Measurements from ENCODE around the gene NEXN.

NEXN gene

DNA sequence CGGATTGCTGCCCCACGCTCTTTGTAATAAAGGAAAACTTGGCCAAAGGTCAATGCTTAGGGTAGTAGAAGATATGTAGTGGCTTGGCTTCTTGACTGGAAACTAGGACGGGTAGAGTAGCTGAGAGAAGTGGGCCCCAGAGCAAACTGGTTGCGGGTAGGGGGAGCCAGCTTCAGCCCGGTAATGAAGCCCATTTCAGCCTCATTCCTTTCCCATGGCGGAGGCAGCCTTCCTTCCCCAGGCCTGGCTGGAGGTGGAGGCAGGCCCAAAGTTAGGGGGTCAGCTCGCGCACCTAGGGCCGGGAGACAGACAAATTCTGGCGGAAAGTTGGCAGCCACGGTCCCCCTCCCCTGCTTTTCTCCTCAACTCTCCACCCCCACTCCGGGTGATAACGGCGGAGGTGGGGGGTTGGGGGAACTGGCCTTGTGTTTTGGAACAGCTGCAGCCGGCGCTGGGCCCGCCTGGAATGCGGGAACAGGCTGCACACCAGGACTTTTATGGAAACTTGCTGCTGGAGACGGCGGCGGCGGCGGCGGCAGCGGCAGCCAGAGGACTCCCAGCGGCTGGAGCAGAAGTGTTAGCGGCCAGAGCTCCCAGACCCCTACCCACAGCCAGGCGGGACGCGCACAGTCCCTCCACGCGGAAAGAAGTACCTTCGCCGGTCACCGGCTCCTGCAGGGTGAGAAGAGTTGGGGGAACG lies at the start of gene NEXN:
NEXN (plus strand) TSS at position 544 of the 700 bp plus-strand sequence. CDS start 27,483 bp downstream, outside the sequence.
- DNase-seq = peak; percentile 52

DNA sequence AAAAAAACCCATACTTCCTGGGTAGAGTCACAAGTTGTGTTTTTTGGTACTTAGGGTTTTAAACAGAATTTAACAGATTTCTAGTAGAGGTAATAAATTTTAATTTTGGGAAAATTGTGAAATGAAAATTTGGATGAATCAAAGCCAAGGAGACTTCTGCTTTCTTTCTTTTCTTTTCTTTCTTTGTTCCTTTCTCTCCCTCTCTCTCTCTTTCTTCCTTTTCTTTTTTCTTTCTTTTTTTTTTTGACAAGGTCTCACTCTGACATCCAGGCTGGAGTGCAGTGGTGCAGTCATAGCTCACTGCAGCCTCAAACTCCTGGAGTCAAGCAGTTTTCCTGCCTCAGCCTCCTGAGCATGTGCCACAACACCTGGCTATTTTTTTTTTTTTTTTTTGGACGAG lies 46.9 kb upstream of the NEXN start:
- no peak for DNase-seq

DNA sequence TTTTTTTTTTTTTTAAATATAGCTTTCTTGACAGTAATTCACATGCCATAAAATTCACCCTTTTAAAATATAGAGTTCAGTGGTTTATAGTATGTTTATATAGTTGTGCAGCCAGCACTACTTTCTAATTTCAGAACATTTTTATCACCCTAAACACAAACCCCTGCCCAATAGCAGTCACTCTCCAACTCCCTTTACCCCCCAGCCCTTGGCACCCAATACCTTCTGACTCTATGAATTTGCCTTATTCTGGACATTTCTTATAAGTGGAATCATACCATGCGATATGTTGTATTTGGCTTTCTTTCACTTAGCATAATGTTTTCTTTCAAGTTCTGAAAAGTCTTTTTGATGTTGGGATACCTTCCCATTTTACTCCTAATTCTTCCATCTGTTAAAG lies 42.5 kb upstream of the NEXN start:
- DNase-seq = no peak

DNA sequence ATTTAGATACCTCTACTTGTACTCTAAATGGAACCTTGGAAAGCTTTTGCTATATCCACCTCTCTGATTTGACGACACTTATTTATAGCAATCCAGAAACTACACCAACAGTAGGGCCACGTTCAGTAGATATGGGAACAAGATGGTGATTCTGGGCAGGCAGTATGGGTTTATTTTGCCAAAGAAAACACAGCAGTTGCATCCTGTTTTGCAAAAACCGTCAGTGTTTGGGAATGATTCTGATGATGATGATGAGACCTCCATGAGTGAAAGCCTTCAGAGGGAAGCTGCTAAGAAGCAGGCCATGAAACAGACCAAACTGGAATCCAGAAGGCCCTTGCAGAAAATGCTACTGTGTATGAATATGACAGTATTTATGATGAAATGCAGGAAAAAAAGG lies 41.5 kb upstream of the NEXN start:
- DNase-seq = no peak

DNA sequence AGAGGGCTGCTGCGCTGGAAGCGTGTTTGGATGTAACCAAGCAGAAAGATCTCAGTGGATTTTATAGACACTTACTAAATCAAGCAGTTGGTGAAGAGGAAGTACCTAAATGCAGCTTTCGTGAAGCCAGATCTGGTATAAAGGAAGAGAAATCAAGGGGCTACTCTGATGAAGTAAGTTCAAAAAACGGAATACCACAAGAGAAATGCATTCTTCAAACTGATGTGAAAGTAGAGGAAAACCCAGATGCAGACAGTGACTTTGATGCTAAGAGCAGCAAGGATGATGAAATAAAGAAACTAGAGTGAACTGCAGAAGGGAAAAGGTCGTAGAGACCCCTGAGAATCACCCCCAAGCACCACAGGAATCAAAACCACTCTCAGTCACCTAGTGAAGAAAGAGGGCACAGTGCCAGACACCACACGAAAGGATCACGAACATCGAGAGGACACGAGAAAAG lies 40.8 kb upstream of the NEXN start:
- no peak for DNase-seq

DNA sequence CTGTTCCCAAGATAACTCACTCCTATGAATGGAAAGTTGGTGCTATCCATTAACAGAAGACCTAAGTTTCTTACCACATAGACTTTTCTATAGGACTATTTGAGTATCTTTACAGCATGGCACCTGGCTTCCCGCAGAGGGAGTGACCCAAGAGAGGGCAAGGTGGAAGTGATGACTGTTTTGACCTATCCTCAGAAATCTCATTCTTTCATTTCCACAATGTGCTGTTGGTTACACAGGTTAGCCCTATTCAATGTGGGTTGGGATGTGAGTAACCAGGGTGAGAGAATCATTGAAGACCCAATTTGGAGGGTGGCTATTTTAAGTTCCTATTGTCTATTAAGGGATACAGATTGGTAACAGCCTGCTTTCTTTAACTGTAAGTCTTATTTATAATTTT lies 38.3 kb upstream of the NEXN start:
- no peak for DNase-seq

DNA sequence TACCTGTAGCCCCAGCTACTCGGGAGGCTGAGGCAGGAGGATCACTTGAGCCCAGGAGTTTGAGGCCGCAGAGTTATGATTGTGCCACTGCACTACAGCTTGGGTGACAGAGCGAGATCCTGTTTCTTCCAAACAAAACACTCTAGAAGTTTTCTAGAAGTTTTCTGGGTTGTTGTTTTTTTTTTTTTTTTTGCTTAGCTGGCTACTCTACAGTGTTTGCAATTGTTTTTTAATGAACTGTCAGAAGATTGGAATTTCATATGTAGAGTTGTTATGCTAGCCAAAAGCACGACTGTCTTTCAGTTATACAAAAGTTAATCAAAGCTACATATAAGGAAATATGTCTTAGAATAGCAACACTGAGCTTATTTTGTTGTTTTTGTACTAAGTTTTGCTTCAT lies 30.9 kb upstream of the NEXN start:
- DNase-seq = no peak

DNA sequence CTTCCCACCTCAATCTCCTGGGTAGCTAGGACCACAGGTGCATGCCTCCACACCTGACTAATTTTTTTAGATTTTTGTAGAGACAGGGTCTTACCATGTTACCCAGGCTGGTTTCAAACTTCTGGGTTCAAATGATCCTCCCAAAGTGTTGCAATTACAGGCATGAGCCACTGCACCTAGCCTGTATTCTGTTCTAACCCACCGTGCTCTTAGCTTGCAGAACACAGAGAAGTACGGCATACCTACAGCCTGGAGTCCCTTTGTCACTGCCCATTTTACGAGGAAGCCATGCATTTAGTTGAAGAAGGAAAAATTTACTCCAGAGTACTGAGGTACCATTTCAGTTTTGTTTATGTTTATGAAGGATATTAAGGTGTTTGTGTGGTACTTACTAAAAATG lies 29.7 kb upstream of the NEXN start:
- no peak for DNase-seq

DNA sequence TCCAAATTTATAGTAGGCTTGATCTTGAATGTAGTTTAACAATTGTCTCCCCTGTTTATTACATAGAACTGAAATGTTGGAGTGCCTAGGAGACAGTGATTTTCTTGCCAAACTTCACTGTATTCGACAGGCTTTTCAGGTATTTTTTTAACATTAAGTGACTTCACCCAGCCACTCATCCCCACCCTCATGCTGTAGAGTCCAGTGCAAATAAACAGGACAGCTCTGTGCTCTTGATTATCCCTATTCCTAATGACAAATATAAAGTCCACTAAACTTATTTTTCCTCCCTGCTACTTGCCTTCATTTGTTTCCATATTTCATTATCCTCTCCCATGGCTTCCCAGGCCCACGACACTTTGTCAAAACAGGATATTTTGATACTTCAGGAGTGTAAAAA lies 29.2 kb upstream of the NEXN start:
- DNase-seq = no peak

DNA sequence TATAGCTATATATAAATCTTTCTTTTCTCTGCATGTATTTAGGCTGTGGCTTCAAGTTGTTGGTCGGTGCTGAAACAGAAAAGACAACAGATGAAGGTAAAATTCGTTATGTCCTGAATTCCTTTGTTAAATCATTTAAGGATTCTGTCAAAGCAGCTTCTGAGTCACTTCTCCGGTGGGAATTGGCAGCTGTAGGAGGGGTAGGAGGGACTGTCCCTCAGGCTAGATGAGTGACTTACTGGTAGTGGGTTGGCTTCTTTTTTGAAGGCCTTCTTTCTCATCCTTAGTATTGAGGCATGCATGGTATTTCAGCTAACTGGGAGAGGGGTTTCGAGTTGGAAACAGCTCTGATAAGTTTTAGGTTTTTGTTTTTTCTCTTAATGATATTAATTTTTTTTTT lies 22.1 kb upstream of the NEXN start:
- DNase-seq = no peak

DNA sequence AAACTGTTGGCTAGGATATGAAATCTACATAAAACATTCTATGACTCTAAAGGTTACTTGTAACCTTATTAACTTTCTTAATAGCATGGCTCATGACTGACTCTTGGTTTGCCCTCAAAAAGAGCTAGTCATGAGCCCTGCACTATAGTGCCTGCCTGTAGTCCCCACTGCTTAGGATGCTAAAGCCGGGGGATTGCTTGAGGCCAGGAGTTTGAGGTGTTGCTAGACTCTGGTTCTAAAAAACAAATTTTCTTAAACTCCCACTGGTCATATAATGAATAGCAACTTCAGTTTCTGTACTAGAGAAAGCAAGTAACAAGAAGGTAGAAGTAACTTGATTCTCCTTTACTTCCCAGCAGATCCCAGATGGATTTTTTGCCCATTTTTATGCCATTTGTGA lies 15.8 kb upstream of the NEXN start:
- DNase-seq = no peak

DNA sequence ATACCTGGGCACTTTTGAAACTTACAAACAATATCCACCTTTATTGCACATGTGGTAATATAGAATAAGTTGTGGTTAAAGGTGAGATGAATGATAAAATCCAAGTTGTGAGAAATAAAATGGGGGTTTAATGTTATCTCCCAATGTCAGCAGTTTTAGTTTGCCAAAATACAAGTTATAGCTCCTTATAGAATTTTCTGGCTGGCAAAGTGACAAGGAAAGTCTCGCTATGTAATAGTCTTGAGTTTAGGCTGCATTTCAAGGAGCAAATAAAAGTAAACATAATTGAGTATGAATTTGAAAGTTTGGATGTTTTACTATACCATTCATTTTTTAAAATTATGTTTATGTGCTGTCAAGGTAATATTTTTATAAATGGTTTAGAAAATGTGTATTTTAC lies 15.0 kb upstream of the NEXN start:
- no peak for DNase-seq

DNA sequence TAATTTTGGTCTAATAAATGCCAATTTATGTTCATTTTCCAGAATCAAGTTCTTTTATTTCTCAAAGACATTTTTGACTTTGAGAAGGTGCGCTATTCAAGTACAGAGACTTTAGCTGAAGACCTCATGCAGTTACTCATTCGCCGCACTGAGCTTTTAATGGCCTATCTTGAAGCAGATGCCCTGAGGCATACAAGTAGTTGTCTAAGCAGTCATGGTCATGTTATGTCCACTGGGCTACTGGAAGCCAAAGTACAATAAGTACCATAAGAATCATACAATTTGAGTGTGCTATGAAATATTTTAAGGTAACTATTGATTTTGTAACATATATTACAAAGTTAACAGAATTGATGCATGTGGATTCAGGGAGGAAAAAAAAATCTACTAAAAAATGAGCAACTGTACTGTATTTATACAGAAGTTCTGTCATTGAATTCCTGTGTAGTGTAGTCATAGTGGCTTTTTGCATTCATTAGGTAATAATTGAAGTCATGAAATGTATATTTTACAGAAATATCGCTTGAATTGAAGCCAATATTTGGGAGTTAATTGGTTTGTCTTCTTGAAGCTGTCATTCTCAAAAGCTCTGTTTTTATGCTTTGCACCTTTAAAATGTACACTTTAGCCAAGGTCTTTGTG lies 13.5 kb upstream of the NEXN start:
- no peak for DNase-seq

DNA sequence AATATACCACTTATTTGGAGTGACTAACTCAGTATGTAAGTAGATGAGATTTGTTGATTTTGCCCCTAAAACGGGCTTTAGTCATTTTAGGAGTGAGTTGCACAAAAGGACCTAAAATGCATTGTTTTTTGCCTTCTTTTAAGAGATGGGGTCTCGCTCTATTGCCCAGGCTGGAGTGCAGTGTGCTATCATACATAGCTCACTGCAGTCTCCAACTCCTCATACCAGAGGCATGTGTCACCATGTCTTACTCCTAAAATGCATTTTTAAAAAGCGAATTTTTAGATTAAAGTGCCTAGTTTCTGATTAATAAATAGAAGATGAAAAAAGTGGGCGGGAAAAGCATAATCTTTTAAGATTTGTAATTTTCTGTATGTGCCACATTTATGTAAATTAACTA lies 11.5 kb upstream of the NEXN start:
- no peak for DNase-seq

DNA sequence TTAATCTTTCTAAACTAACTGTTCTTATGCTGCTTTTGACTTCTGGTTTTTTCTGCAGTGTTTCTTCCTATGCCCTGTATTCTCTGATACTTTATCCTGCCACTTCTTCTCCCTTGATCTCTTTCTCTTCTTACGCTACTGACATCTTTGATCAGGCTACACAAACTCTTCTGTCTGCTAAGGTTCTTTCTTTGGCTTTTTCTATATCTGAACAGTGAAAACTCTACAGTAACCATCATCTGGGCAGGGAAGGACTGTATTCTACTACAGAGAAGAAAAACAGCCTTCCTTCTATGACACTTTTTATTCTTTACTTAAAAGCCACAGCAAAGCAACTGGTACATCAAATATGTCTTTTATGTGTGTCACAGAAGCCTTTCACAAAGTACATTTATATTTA lies 7.4 kb upstream of the NEXN start:
- no peak for DNase-seq

DNA sequence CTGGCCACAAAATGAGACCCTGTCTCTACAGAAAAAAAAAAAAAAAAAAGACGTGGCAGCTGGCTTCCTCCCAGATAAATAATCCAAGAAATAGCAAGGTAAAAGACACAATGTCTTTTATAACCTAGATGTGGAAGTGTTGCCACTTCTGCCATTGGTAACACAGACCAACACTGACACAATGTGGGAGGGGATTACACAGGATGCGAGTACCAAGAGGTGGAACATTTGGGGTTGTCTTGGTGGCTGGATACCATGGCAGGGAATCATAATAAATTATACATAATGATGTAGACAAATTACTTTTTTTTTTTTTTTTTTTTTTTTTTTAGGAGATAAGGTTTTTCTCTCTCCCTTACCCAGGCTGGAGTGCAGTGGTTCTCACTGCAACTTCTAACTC lies 6.0 kb upstream of the NEXN start:
- no peak for DNase-seq

DNA sequence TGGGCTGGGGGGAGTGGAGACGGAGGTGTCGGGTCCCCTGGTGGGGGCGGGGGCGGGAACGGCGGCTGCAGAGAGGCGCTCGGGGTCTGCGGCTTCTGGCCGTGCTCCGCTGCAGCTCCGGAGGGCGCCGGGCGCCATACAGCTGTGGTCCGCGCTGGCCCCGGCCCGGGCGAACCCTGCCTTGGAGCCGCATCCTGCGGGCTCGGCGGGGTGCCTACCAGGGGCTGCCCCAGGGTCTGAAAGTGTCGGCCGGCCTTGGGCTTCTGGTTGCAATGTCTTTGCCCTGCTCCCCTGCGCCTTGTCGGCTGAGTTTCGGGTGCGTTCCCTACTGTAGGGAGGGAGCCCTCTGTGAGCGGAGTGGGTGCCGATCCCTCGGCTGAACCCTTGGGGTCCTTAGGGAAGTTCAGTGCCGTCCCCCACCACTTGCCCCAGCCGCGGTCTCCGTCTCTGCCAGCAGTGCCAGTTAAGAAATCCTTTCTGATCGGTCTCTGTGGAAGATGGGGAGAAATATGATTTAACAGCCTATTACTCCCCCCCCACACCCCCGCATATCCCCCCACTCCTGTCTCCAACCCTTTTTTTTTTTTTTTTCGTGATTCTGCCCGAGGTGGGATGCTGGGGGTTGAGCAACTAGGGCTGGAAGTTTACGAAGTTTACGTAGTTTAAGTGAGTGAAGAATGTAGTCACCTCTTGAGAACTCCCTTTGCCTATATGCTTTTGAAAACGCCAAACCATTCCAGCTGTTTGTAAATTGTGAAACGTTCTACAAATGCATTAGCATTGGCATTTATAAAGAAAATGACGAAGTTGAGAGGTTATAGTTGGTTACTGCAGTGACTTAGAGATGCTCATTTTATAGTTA lies 588 bp downstream of the NEXN start:
- no peak for DNase-seq

DNA sequence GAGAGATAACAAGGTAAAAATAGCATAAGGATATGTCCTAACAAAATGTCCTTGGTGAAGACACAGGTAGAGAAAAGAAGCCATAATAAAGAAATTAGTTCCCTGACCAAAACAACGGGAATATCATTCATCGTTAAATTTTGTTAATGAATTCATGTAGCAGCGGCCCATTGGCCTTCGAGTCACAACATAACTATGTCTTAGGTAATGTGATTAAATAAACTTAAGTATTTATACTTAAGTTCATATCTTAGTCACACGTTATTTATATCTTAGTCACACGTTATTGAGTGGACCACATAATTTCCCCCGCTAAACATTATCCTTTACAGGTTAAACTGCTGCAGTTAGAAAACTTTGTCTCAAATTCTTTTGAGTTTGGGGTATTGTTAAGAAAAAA lies 1.2 kb downstream of the NEXN start:
- DNase-seq = no peak

DNA sequence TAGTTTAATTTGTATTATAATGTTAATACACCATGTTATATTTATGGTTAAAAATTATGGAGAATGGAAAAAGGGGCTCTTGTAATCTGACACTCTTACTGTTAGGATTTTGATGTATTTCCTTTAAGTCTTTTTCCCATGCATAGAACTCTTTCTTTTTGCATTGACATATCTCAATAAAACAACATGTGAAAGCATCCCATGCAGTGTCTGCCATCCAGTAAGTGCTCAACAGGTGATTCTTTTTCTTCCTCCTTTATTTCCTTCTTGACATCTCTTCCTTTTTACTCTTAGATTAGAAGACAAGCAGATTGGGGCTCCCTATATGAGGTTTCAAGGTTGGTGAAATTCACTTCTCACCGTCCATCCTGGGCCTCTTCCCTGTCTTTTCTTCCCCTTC lies 2.8 kb downstream of the NEXN start:
- DNase-seq = no peak

DNA sequence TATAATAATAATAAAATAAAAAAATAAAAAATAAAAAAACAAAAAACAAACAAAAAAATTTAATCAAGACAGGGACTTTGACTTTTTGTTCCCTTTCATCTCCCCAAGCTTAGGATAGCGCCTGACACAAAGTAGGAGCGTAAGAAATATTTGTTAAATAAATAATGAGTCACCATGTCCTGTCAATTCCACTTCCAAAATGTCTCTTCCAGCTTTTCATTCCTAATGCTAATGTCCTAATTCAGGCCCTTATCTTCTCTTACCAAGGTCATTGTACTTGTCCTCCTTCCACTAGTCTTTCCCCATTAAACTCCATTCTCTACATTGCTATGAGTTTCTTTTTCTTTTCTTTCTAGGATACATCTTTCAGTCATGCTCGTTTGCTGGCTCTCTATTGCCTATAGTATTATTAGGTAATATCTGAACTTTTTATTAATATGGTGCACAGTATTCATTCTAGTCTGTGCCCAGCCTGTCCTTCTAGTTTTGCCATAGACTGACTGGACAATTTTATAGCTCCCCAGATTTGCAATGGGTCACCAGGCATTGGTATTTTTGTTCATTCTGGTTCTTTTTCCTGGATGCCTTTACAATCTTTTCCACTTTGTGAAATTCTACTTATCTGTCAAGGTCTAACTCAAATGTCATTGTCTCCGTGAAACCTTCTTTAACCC lies 11.4 kb downstream of the NEXN start:
- no peak for DNase-seq

DNA sequence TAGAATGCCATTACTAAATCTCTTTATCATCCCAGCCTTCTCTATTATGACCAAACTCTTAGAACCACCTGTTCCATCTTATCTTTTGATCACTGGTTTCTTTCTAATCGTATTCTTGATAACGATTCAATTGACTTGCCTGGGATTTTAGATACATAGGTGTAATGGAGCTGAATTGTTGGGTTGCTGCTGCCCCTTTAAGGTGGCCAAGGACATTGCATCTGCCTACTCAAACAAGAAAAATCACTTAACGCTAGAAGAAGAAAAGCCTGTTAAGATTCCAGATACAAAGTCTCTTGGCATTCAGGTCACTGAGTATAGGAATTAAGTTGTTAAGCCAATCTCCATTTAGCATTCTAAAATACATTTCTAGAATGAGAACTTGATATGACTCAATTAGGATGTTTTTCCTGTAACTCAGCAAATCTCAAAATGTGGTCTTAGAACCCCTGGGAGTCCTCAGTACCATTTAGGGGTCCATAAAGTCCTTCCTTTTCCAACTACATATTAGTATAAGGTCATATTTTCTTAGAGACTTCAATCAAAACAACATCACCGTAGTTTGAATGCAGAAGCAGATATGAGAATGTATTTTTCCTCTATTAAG lies 12.4 kb downstream of the NEXN start:
- DNase-seq = no peak

DNA sequence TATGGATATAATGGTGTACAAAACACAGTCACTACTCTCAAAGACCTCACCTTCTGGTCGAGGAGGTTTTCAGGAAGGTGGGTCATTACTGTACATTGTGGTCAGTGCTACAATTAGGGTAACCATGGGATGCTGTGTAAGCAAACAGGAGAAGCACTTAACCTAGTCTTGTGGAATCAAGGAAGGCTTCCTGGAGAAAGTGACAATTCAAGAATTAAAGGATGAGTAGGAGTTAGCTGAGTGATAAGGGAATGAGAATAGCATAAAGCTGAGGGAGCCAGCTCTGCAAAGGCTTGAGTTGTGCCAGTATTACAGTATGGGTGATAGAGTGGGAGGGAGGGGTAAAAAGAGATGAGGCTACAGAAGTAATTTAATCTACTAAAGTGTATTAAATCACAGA lies 17.2 kb downstream of the NEXN start:
- DNase-seq = no peak

DNA sequence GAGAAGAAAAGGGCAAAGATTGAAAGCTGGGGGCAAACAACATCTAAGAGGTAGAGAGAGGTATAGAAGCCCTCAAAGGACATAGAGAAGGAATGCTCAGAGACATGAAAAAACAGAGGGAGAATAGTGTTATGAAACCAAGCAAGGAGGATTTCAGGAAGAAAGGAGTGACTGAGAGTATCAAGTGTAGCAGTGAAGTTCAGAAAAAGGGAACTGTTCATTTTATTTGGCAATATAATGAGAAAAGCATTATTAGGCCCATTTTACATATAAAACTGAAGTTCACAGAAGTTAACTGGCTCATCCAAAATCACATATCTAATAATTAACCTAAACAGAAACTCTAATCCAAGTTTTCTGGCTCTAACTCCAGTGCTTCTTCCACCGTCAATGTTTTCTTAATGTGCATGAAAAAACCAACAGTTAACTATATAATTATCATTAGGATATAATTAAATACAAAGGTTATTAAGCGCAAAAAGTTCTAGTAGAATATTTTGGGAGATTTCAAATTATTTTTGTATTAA lies 17.7 kb downstream of the NEXN start:
- no peak for DNase-seq

Data from DMS 273 treated with DMSO at 0.1 percent for 48 hours (cell line).